Stomach (tissue), 9 donors: ENCODE results near the gene PHF19. TPM values are rescaled to one million over a fixed set of nuclear protein-coding genes. Genes with fewer than 3 reads are reported as not detected.

Experiments
- DNase-seq, 2 donors: peaks; one replicate each; pipeline versions ENCODE4 v3.0.0 to v3.0.0-alpha.2; 2013 to 2019
- H3K27ac ChIP-seq, 5 donors: fragments of 200-600 bp in 4 of 5; sonication (generic) in 4 of 5; one replicate each; pipeline ENCODE4 v1.5.1; 2013 to 2019; ENCODE audit warnings: mild to moderate bottlenecking in 1 of 5, moderate library complexity in 1 of 5
- H3K27me3 ChIP-seq, 3 donors: fragments of 200-600 bp; sonication (generic); one replicate each; pipeline ENCODE4 v1.5.1; 2017 to 2019; ENCODE audit warnings: mixed run types in 1 of 3
- H3K36me3 ChIP-seq, 4 donors: fragments of 200-600 bp; sonication (generic); 1 replicate in 3 of 4; 2 replicates in 1 of 4; pipeline ENCODE4 v1.5.1; 2016 to 2019
- H3K4me1 ChIP-seq, 4 donors: fragments of 200-600 bp; sonication (generic); one replicate each; pipeline ENCODE4 v1.5.1; 2016 to 2019
- H3K4me3 ChIP-seq, 4 donors: fragments of 200-600 bp; sonication (generic) in 3 of 4; one replicate each; pipeline ENCODE4 v1.5.1; 2016 to 2019; ENCODE audit warnings: mild to moderate bottlenecking in 1 of 4
- H3K9me3 ChIP-seq, 4 donors: fragments of 200-600 bp; sonication (generic); one replicate each; pipeline ENCODE4 v1.5.1; 2016 to 2019
- EP300 ChIP-seq: sonication (generic); formaldehyde crosslinking; IDR thresholded peaks from one replicate; pipeline ENCODE4 v1.6.1; 2017; ENCODE audit warnings: antibody characterized with exemption
- POLR2A ChIP-seq, 4 donors: fragments of 450-650 bp; IDR thresholded peaks; one replicate each; pipeline ENCODE4 v1.6.1; 2016; ENCODE audit warnings: antibody characterized with exemption in 4 of 4, control low read depth in 2 of 4, mild to moderate bottlenecking in 1 of 4, moderate library complexity in 1 of 4
- POLR2AphosphoS5 ChIP-seq, 3 donors: sonication (generic); formaldehyde crosslinking; IDR thresholded peaks; one replicate each; pipeline ENCODE4 v1.6.1; 2016; ENCODE audit warnings: antibody characterized with exemption in 3 of 3
- WGBS, 5 donors: extraction: QIAGEN DNeasy Blood & Tissue Kit in 3 of 5; methylation state at CpG; one replicate each; pipeline versions ENCODE4 v1.1.5 to v1.1.7; 2013 to 2018; 5-methylcytosine and 5-hydroxymethylcytosine counted together
- intact Hi-C: fragments of 100-400 bp; cut with DNase I; formaldehyde crosslinking; loops from one replicate; pipeline ENCODE4 v1.15.1; 2023; ENCODE audit warnings: low total_unique reads
- polyA plus RNA-seq, 3 donors: library from polyadenylated mRNA; stranded (reverse); fragments of 200-250 nt; gene quantifications; one replicate each; pipeline ENCODE4 v1.2.3, GENCODE V29; 2013
- total RNA-seq, 5 donors: library from RNA; depleted of rRNA; stranded (reverse); fragments of >200 nt; gene quantifications; one replicate each; pipeline versions ENCODE4 v1.1.0 to v1.2.3, GENCODE V29; 2014 to 2016
- TF ChIP-seq, protein P1 (sequence below), 7 experiments: fragments of 450-650 bp in 4 of 7; fragments of 200-600 bp in 3 of 7; sonication (generic) in 3 of 7; IDR thresholded peaks; one replicate each; pipeline ENCODE4 v1.5.1; 2016 to 2019; ENCODE audit warnings: antibody characterized with exemption in 7 of 7, control low read depth in 2 of 7, mild to moderate bottlenecking in 1 of 7
- donor health status: healthy with polysubstance abuse.
- donor health status: Bipolar disorder and iron deficiency.
- donor health status: healthy.

The PHF19 gene
- total and polyA plus RNA-seq, 8 donors, result 10.7 to 251 (median 27.2) TPM

DNA sequence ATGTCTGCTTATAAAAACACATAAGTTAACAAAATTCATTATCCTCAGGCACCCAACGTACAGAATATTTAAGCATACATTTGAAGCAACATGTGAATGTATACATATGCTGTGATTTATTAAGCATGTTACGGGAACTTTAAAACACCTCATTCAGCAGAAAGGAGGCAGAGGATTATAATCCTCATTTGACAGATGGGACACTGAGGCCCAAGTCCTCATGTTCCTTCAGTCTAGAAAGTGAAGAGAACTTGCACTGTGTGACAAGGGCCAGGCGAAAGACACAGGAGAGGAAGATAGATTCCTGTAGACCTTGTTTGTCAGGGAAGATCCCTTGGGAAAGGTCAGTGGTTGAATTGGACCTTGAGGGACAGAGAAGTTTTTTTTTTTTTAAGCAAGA lies 26.7 kb downstream of the PHF19 start:
- Histone ChIP-seq H3K4me1 (peaks cover 0 to 20% (median 9%) of the 10 kb centered on the region in 4 donors), H3K9me3 (no peaks in the 10 kb centered on the region), H3K4me3 (no peak overlapping the region), H3K27ac (no peak overlapping the region), H3K27me3 (no peaks in the 10 kb centered on the region), H3K36me3 (peaks cover 0 to 42% (median 25%) of the 10 kb centered on the region in 4 donors)
- 92 to 97% (median 97%) methylated on average over 3 of the region's 3 CpGs for WGBS, 5 donors
- TF ChIP-seq, protein P1, sequence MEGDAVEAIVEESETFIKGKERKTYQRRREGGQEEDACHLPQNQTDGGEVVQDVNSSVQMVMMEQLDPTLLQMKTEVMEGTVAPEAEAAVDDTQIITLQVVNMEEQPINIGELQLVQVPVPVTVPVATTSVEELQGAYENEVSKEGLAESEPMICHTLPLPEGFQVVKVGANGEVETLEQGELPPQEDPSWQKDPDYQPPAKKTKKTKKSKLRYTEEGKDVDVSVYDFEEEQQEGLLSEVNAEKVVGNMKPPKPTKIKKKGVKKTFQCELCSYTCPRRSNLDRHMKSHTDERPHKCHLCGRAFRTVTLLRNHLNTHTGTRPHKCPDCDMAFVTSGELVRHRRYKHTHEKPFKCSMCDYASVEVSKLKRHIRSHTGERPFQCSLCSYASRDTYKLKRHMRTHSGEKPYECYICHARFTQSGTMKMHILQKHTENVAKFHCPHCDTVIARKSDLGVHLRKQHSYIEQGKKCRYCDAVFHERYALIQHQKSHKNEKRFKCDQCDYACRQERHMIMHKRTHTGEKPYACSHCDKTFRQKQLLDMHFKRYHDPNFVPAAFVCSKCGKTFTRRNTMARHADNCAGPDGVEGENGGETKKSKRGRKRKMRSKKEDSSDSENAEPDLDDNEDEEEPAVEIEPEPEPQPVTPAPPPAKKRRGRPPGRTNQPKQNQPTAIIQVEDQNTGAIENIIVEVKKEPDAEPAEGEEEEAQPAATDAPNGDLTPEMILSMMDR (IDR thresholded peaks at IDR 0.05), result no peak
- no peak for TF ChIP-seq POLR2A (IDR thresholded peaks at IDR 0.05)
- intact Hi-C loops, result no loop called here
- no peak for DNase-seq

DNA sequence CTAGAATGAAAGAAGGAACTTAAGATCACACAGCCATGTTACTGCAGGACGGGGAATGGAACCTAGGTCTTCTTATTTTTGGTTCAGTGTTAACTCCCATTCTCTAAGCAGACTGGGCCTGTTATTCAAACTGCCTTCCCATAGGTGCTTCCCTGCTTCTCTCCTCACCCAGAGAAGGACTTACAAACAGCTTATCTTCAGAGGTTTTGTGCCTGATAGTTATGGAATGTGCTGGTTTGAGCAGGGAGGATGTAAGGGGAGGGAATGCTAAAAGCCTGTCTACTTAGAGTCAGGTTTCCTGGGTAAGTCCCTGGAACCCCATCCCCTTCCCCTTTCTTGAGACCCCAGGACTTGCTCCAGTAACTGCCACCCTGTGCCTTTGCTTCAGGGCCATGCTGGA lies 30.1 kb downstream of the PHF19 start:
- TF ChIP-seq EP300 (no peak), POLR2A (IDR thresholded peaks at IDR 0.05) (no peak), POLR2AphosphoS5 (IDR thresholded peaks at IDR 0.05) (no peak)
- TF ChIP-seq, protein P1 (IDR thresholded peaks at IDR 0.05), result no peak
- Histone ChIP-seq H3K27ac (peak overlapping the region in 1 of 5 donors; percentile 36), H3K4me1 (peaks cover 11 to 43% (median 23%) of the 10 kb centered on the region in 4 donors), H3K27me3 (no peaks in the 10 kb centered on the region), H3K36me3 (peaks cover 0 to 23% (median 11%) of the 10 kb centered on the region in 4 donors), H3K4me3 (no peak overlapping the region), H3K9me3 (no peaks in the 10 kb centered on the region)
- intact Hi-C loops, result no loop called here
- no peak for DNase-seq
- 53 to 79% (median 70%) methylated on average over 1 of the region's 1 CpG for WGBS, 5 donors

DNA sequence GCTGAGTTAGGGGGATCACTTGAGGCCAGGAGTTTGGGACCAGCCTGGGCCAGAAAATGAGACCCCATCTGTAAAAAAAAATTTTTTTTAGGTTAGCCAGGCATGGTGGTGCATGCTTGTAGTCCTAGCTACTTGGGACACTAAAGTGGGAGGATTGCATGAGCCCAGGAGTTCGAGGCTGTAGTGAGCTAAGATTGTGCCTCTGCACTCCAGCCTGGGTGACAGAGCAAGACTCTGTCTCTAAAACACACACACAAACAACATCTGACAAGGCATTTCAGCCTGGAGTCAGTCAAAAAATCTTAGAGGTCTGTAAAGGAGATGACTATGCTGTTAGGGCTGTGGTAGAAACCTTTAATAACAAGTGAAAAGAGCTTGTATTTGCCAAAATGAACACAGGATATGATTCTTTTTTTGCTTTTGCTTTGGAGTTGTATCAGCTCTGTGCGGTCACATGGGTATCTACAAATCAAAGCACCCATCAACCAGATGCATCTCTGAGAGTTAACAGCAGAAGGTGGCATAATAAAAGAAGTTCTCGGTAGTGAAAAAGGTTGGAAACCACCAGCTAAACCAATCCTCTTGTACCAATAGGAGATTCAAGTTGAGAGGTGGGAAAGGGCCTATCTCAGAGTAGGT lies 30.6 kb downstream of the PHF19 start:
- Histone ChIP-seq H3K27me3 (no peaks in the 10 kb centered on the region), H3K36me3 (peaks cover 0 to 18% (median 7%) of the 10 kb centered on the region in 4 donors), H3K4me1 (peaks cover 15 to 49% (median 29%) of the 10 kb centered on the region in 4 donors), H3K27ac (peak overlapping the region in 1 of 5 donors; percentile 40), H3K9me3 (no peaks in the 10 kb centered on the region), H3K4me3 (no peak overlapping the region)
- intact Hi-C loops, result no loop called here
- no peak for DNase-seq
- WGBS, 5 donors, result 79 to 94% (median 85%) methylated on average over 3 of the region's 3 CpGs
- TF ChIP-seq POLR2A (IDR thresholded peaks at IDR 0.05) (no peak), POLR2AphosphoS5 (IDR thresholded peaks at IDR 0.05) (no peak), EP300 (no peak)
- TF ChIP-seq, protein P1 (IDR thresholded peaks at IDR 0.05), result no peak

DNA sequence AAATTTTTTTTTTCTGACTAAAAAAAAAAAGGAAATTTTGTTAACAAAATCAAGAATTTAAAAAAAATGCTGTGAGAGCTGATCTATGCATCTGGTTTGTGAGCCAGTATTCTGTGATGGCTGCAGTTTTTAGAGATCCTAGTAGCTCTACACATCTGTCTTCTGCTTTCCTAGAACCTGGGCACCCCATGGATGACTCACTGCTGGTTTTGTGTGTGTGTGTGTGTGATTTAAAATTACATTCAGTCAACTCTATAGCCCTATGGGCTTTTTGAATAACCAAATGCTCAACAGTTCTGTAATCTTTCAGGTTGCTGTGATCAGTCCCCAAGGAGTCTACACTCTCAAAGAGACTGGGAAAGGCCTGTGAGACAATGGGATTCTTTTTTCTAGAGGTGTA lies 31.7 kb downstream of the PHF19 start:
- Histone ChIP-seq H3K27ac (peak overlapping the region in 1 of 5 donors; percentile 40), H3K9me3 (no peaks in the 10 kb centered on the region), H3K4me1 (peaks cover 15 to 60% (median 35%) of the 10 kb centered on the region in 4 donors), H3K4me3 (no peak overlapping the region), H3K36me3 (peaks cover 0 to 22% (median 11%) of the 10 kb centered on the region in 4 donors), H3K27me3 (no peaks in the 10 kb centered on the region)
- DNase-seq, result no peak
- intact Hi-C loops, result no loop called here
- TF ChIP-seq POLR2A (IDR thresholded peaks at IDR 0.05) (no peak), EP300 (no peak)
